Karpas-422 (cell line): Measurements from ENCODE around the gene FBXO10. TPM values are rescaled to one million over a fixed set of nuclear protein-coding genes. Genes with fewer than 3 reads are reported as not detected.
"Not testable (repeated sequence)": the region's sequence is repeated elsewhere in the genome, so short reads cannot be mapped to it uniquely, and the experiment has no call there.

Source experiments
- DNase-seq: peaks from one replicate; pipeline ENCODE4 v3.0.0-alpha.2; 2015
- H2AFZ ChIP-seq: fragments of 200-600 bp; sonication (generic); 2 replicates; pipeline ENCODE4 v1.6.1; 2014; ENCODE audit warnings: antibody characterized with exemption, low read length, mixed read lengths
- H3K27ac ChIP-seq: fragments of 200-600 bp; sonication (generic); 2 replicates; pipeline ENCODE4 v1.5.1; 2014; ENCODE audit warnings: mild to moderate bottlenecking, low read length, moderate library complexity
- H3K27me3 ChIP-seq: fragments of 200-600 bp; sonication (generic); 2 replicates; pipeline ENCODE4 v1.6.1; 2014; ENCODE audit warnings: low read length, mixed read lengths
- H3K36me3 ChIP-seq: fragments of 200-600 bp; sonication (generic); 2 replicates; pipeline ENCODE4 v1.6.1; 2014; ENCODE audit warnings: low read length, mixed read lengths; ENCODE audit not compliant: insufficient read depth
- H3K4me1 ChIP-seq: fragments of 200-600 bp; sonication (generic); 2 replicates; pipeline ENCODE4 v1.6.1; 2014; ENCODE audit warnings: mild to moderate bottlenecking, low read length, mixed read lengths
- H3K4me2 ChIP-seq: fragments of 200-600 bp; sonication (generic); 2 replicates; pipeline ENCODE4 v1.6.1; 2014; ENCODE audit warnings: low read length, low read depth, mild to moderate bottlenecking; ENCODE audit not compliant: poor library complexity, severe bottlenecking
- H3K4me3 ChIP-seq: fragments of 200-600 bp; sonication (generic); 2 replicates; pipeline ENCODE4 v1.5.1; 2014; ENCODE audit warnings: mild to moderate bottlenecking, antibody characterized with exemption, low read length, mixed read lengths
- H3K79me2 ChIP-seq: fragments of 200-600 bp; sonication (generic); 2 replicates; pipeline ENCODE4 v1.6.1; 2014; ENCODE audit warnings: mild to moderate bottlenecking, low read length, mixed read lengths
- H3K9ac ChIP-seq: fragments of 200-600 bp; sonication (generic); 2 replicates; pipeline ENCODE4 v1.6.0; 2014; ENCODE audit warnings: low read length
- H3K9me2 ChIP-seq: fragments of 200-600 bp; sonication (generic), shearing (Covaris generic); replicated peaks from 2 replicates; pipeline ENCODE4 v1.6.0; 2014; ENCODE audit warnings: mild to moderate bottlenecking, low read length, moderate library complexity; ENCODE audit not compliant: insufficient read depth
- H3K9me3 ChIP-seq: fragments of 300-700, 200-600 bp; sonication (generic); 2 replicates; pipeline ENCODE4 v1.6.1; 2014; ENCODE audit warnings: low read length, mixed read lengths
- H4K20me1 ChIP-seq: fragments of 200-600 bp; sonication (generic); 2 replicates; pipeline ENCODE4 v1.6.1; 2014; ENCODE audit warnings: mild to moderate bottlenecking, antibody characterized with exemption, low read length, low read depth; ENCODE audit not compliant: insufficient read depth
- total RNA-seq: library from RNA; depleted of rRNA; stranded (reverse); fragments of >200 nt; shearing (Covaris generic); gene quantifications from 2 replicates; pipeline ENCODE4 v1.2.3, GENCODE V29; 2014; ENCODE audit warnings: low replicate concordance

Gene FBXO10
- total RNA-seq, 1 experiment from 2014 or later = 25.8 TPM

- Histone ChIP-seq H3K36me3 (peaks cover 29% of the 10 kb centered on the region), H3K27ac (peak overlapping the region; percentile 27; the same call in 1 of the 2 replicates), H3K4me3 (peak overlapping the region; percentile 93), H2AFZ (no peak overlapping the region), H3K79me2 (peaks cover 38% of the 10 kb centered on the region), H3K4me1 (peaks cover 41% of the 10 kb centered on the region), H4K20me1 (no peaks in the 10 kb centered on the region), H3K4me2 (peak overlapping the region; percentile 83), H3K27me3 (no peaks in the 10 kb centered on the region), H3K9me3 (no peaks in the 10 kb centered on the region), H3K9me2 (no peaks in the 10 kb centered on the region), H3K9ac (peak overlapping the region; percentile 95)
- no peak for DNase-seq
Measured at GRCh38 chr9:37486256-37486615, 89.9 kb downstream of the FBXO10 start.

DNA sequence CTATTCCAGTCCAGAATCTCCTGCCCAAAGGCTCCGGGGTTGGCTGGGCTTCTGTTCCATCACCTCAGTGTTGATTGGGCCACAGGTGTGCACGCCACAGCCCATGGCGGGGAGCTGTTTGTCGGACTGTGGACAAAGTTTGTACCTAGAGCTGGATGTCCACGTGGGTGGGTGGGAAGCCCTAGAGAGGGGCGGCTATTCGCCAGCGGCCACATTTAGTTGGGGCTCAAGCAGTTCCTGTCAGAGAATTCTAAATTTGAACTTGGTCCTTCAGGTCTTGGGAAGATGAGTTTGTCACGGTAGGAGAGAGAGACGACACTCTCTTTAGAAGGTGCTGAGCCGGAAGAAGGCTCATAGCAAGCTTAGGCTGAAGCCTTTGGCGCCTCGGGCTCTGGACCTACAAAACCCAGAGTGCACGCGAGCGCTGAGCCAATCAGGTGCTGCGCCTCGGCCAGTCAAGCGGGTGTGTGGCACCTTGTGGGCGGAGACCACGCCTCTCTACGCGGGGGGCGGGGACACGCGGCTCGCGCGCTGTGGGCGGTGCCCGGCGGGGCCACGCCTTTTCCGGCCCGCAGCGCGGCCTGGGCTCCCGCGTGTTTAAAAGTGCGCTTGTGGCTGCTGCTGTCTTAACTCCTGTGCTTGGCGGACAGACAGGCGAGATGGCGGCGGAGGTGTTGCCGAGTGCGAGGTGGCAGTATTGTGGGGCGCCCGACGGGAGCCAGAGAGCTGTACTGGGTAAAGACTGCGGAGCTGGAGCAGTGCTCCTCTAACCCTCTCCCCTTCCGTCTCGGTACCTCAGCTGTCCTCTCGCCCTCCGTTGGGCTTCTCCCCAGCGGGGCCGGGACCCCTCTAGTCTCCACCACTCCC, 90.6 kb downstream of the FBXO10 start, which contains the start of gene POLR1E:
TSS of gene POLR1E (plus strand) at position 560 of the 867 bp plus-strand sequence. CDS start at position 660, 100 bp downstream.
- Histone ChIP-seq H3K4me3 (peak within 1 kb of the TSS; percentile 93), H3K27ac (peak within 1 kb of the TSS; percentile 53; the same call in 1 of the 2 replicates), H3K27me3 (no peaks in the 10 kb centered on the region), H3K9ac (peak within 1 kb of the TSS; percentile 95), H3K9me2 (no peaks in the 10 kb centered on the region), H2AFZ (peak within 1 kb of the TSS; percentile 29; the same call in 1 of the 2 replicates), H3K4me2 (peak within 1 kb of the TSS; percentile 83), H3K4me1 (peaks cover 45% of the 10 kb centered on the region), H3K79me2 (peaks cover 33% of the 10 kb centered on the region), H4K20me1 (no peaks in the 10 kb centered on the region), H3K36me3 (peaks cover 23% of the 10 kb centered on the region), H3K9me3 (no peaks in the 10 kb centered on the region)
- DNase-seq = peak; percentile 98

GRCh38 chr9:37480759-37481158, 95.4 kb downstream of the FBXO10 start:
- Histone ChIP-seq H3K4me1 (peaks cover 61% of the 10 kb centered on the region), H3K4me3 (no peak overlapping the region), H3K9me2 (no peaks in the 10 kb centered on the region), H3K9ac (no peak overlapping the region), H4K20me1 (no peaks in the 10 kb centered on the region), H3K27ac (peak overlapping the region; percentile 55; the same call in 1 of the 2 replicates), H3K79me2 (no peaks in the 10 kb centered on the region; the same call in 1 of the 2 replicates), H3K9me3 (no peaks in the 10 kb centered on the region), H3K4me2 (no peak overlapping the region), H3K27me3 (no peaks in the 10 kb centered on the region), H2AFZ (no peak overlapping the region), H3K36me3 (no peaks in the 10 kb centered on the region)
- DNase-seq = peak; percentile 68

GRCh38 chr9:37477987-37478619, 98.1 kb downstream of the FBXO10 start:
- Histone ChIP-seq H3K4me1 (peaks cover 54% of the 10 kb centered on the region), H3K27ac (peak overlapping the region; percentile 90), H3K4me2 (peak overlapping the region; percentile 73), H3K9ac (peak overlapping the region; percentile 57), H3K4me3 (peak overlapping the region; percentile 45)
- H3K9me3 ChIP-seq, H2AFZ ChIP-seq, H4K20me1 ChIP-seq, H3K9me2 ChIP-seq, H3K27me3 ChIP-seq, H3K79me2 ChIP-seq, H3K36me3 ChIP-seq: not testable (repeated sequence)
- DNase-seq = peak; percentile 80

DNA sequence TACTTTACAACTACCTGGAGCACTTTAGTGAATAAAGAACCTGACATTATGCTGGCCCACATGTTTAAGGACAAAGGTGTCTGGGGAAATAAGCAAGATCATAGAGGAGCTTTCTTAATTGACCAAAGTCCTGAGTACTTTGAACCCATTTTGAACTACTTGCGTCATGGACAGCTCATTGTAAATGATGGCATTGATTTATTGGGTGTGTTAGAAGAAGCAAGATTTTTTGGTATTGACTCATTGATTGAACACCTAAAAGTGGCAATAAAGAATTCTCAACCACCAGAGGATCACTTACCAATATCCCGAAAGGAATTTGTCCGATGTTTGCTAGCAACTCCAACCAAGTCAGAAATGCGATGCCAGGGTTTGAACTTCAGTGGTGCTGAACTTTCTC, 98.7 kb downstream of the FBXO10 start:
- H3K4me1 ChIP-seq = peaks cover 54% of the 10 kb centered on the region
- not testable (repeated sequence) for H3K27me3 ChIP-seq, H3K9me3 ChIP-seq, H2AFZ ChIP-seq, H3K79me2 ChIP-seq, H3K9me2 ChIP-seq, DNase-seq, H3K36me3 ChIP-seq, H4K20me1 ChIP-seq
- peak overlapping the region; percentile 73 for H3K4me2 ChIP-seq
- peak overlapping the region; percentile 90 for H3K27ac ChIP-seq
- H3K4me3 ChIP-seq = peak overlapping the region; percentile 45; the same call in 1 of the 2 replicates
- H3K9ac ChIP-seq = peak overlapping the region; percentile 29; the same call in 1 of the 2 replicates

GRCh38 chr9:37476930-37477329, 99.2 kb downstream of the FBXO10 start:
- Histone ChIP-seq H3K9me3 (peaks cover 7% of the 10 kb centered on the region), H4K20me1 (no peaks in the 10 kb centered on the region), H3K9ac (no peak overlapping the region), H3K4me2 (no peak overlapping the region), H3K4me3 (no peak overlapping the region), H3K9me2 (no peaks in the 10 kb centered on the region), H3K36me3 (no peaks in the 10 kb centered on the region), H3K27ac (peak overlapping the region; percentile 90), H3K79me2 (no peaks in the 10 kb centered on the region), H3K4me1 (peaks cover 54% of the 10 kb centered on the region), H2AFZ (no peak overlapping the region), H3K27me3 (no peaks in the 10 kb centered on the region)
- DNase-seq = no peak

GRCh38 chr9:37474438-37474837, 101.7 kb downstream of the FBXO10 start:
- Histone ChIP-seq H3K4me2 (no peak overlapping the region), H3K27me3 (no peaks in the 10 kb centered on the region), H3K36me3 (no peaks in the 10 kb centered on the region), H4K20me1 (no peaks in the 10 kb centered on the region), H3K9me2 (no peaks in the 10 kb centered on the region), H3K4me3 (no peak overlapping the region), H3K9me3 (peaks cover 7% of the 10 kb centered on the region), H3K4me1 (peaks cover 41% of the 10 kb centered on the region), H3K27ac (no peak overlapping the region), H2AFZ (no peak overlapping the region), H3K9ac (no peak overlapping the region), H3K79me2 (no peaks in the 10 kb centered on the region)
- no peak for DNase-seq

DNA sequence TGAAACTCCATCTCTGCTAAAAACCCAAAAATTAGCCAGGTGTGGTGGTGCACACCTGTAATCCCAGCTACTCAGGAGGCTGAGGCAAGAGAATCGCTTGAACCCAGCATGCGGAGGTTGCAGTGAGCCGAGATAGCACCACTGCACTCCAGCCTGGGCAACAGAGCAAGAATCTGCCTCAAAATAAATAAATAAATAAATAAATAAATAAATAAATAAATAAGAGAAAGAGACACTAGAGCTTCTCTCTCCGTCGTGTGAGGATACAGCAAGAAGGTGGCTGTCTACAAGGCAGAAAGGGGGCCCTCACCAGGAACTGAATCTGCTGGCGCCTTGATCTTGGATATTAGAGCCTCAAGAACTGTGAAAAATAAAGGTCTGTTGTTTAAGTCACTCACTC, 102.2 kb downstream of the FBXO10 start:
- not testable (repeated sequence) for H3K27me3 ChIP-seq, H3K36me3 ChIP-seq

More for the DNA sequence above, 102.2 kb downstream of the FBXO10 start:
- not testable (repeated sequence) for H3K9me3 ChIP-seq, DNase-seq, H3K9me2 ChIP-seq, H3K4me3 ChIP-seq, H3K27ac ChIP-seq, H3K4me2 ChIP-seq, H4K20me1 ChIP-seq, H3K9ac ChIP-seq, H2AFZ ChIP-seq, H3K79me2 ChIP-seq
- H3K4me1 ChIP-seq = peaks cover 38% of the 10 kb centered on the region
